DMS 273 treated with DMSO at 0.1 percent for 48 hours (cell line): ENCODE results near the gene C2orf92.

Experiments used
- DNase-seq: peaks from one replicate; lab custom pipeline; 2025; lab: John Stamatoyannopoulos, UW

Gene C2orf92

DNA sequence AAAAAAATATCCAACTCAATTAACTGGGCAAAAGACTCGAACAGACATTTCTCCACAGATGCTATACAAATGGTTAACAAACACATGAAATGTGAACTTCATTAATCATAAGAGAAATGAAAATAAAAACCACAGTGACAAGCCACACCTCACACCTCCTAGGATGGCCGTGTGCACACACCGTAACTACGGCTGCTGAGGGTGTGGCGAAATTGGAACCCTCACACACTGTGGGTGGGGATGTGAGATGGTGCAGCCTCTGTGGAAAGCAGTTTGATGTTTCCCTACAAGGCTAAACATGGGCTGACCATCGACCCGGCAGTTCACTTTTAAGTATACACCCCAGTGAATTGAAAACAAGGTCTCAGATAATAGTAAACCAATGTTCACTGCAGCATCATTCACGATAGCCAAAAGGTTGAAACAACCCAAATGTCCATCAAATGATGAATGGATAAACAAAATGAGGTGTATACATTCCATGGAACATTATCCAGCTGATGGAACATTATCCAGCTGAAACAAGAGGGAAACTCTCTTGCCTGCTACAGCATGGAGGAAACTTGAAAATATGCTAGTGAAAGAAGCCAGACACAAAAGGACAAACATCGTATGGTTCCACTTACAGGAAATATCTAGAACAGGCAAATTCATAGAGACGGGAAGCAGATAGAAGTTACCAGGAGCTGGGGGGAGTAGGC, 76.1 kb downstream of the C2orf92 start:
- DNase-seq = no peak

- no peak for DNase-seq
Observed at GRCh38 chr2:97747285-97747684, 77.8 kb downstream of the C2orf92 start.

- no peak for DNase-seq
Observed at GRCh38 chr2:97747716-97748115, 78.2 kb downstream of the C2orf92 start.

DNA sequence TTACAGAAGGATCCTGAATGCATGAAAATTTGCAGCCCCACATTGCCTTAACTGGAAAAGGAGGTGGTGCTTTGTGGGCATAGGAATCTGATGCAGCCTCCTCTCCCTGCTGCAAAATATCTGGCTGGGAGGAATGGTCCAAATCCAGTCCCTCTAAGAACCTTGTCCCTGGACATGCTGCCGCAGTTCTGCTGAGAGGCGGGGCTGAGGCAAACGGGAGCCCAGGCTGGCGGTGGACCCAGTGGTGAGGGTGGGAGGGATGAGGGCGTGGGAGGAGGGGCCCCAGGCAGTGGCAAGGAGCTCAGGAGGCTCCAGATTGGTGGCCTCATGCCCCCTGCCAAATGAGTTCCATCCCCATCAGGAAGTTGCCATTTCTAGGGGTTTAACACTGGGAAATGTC, 80.1 kb downstream of the C2orf92 start:
- DNase-seq = no peak

DNA sequence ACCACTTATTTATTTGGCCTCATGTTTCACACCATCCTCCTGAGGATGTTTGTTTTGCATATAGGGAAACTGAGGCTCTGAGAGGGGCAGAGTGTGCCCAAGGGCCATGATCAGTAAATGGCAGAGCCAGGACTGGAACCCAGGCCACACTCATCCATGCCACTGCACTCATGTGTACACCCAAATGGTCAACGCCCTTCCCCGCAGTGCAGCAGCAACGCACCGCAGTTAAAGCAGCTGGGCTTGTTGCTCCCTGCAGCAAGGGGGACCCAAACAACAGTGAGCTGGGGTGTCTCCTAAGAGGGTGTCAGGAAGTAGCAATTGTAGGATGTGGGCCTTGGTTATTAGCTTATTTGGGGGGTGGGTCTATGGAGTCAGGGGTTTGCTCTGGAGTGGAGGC, 80.5 kb downstream of the C2orf92 start:
- DNase-seq = no peak

GRCh38 chr2:97751752-97752151, 82.2 kb downstream of the C2orf92 start:
- DNase-seq = no peak
